G401 (cell line): ENCODE results near the gene ZNF98. TPM values are rescaled to one million over a fixed set of nuclear protein-coding genes. Genes with fewer than 3 reads are reported as not detected.

Source experiments
- DNase-seq: peaks from one replicate; pipeline ENCODE4 v3.0.0-alpha.2; 2015; ENCODE audit warnings: low spot score
- in situ Hi-C: cut with HindIII; loops from 2 replicates; pipeline ENCODE4 v1.10.0; 2016; ENCODE audit warnings: low sequenced_read_pairs, mixed read lengths
- total RNA-seq: library from RNA; depleted of rRNA; stranded (reverse); fragments of >200 nt; shearing (Covaris generic); gene quantifications from 2 replicates; pipeline ENCODE4 v1.2.3, GENCODE V29; 2014; rRNA removed

ZNF98 gene
- not detected in 2 replicates for total RNA-seq

GRCh38 chr19:22422211-22422610 lies at the start of gene ZNF98:
Gene ZNF98, minus strand, starts transcription at chr19:22422346. Its CDS starts 122 bp downstream, at chr19:22422224.
- DNase-seq, result no peak
- in situ Hi-C loops, result no loop called here

- in situ Hi-C loops, result no loop called here
Observed at GRCh38 chr19:22446605-22447004, 24.5 kb upstream of the ZNF98 start.

GRCh38 chr19:22438011-22438410 lies 15.9 kb upstream of the ZNF98 start:
- no peak for DNase-seq
- in situ Hi-C loops, result no loop called here

More at GRCh38 chr19:22446605-22447004, 24.5 kb upstream of the ZNF98 start:
- no peak for DNase-seq

- in situ Hi-C loops, result no loop called here
- DNase-seq, result no peak
Observed at GRCh38 chr19:22427960-22428913, 6.1 kb upstream of the ZNF98 start.

- in situ Hi-C loops, result no loop called here
- no peak for DNase-seq
Observed at GRCh38 chr19:22427547-22427946, 5.4 kb upstream of the ZNF98 start.

GRCh38 chr19:22426901-22427300 lies 4.8 kb upstream of the ZNF98 start:
- in situ Hi-C loops, result no loop called here
- DNase-seq, result no peak

GRCh38 chr19:22421797-22422196 lies 349 bp downstream of the ZNF98 start:
- in situ Hi-C loops, result no loop called here
- no peak for DNase-seq

GRCh38 chr19:22354665-22355064 lies 67.5 kb downstream of the ZNF98 start:
- no peak for DNase-seq
- in situ Hi-C loops, result no loop called here

Other genes starting within 250 kb of the ZNF98 start
- gene ZNF676, start 225.4 kb downstream of the ZNF98 start, total RNA-seq, result not detected in 2 replicates
- not detected in 2 replicates for gene ZNF729, start 135.9 kb downstream of the ZNF98 start, total RNA-seq
- gene ZNF492, start 212.0 kb upstream of the ZNF98 start, total RNA-seq, result 0.25 and 1.9 TPM in 2 replicates